GM18520 (cell line): ENCODE results near the gene MBNL2.
A peak's percentile ranks its signal among the peaks of the same experiment; 100 is the strongest.
"Not testable (repeated sequence)": the region's sequence is repeated elsewhere in the genome, so short reads cannot be mapped to it uniquely, and the experiment has no call there.

Experiments
- ATAC-seq: cut with Tn5 transposase; IDR thresholded peaks from one replicate; pipeline ENCODE4 v1.9.1; 2021; ENCODE audit not compliant: unreplicated experiment

Gene MBNL2

DNA sequence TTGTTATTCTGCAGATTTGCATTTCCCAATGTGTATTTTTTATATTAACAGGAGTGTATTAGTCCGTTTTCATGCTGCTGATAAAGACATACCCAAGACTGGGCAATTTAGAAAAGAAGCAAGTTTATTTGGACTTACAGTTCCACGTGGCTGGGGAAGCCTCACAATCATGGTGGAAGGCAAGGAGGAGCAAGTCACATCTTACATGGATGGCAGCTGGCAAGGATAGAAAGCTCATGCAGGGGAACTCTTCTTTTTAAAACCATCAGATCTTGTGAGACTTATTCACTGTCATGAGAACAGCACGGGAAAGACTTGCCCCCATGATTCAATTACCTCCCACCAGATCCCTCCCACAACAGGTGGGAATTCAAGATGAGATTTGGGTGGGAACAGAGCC, 14.9 kb upstream of the MBNL2 start:
- ATAC-seq, result not testable (repeated sequence)

DNA sequence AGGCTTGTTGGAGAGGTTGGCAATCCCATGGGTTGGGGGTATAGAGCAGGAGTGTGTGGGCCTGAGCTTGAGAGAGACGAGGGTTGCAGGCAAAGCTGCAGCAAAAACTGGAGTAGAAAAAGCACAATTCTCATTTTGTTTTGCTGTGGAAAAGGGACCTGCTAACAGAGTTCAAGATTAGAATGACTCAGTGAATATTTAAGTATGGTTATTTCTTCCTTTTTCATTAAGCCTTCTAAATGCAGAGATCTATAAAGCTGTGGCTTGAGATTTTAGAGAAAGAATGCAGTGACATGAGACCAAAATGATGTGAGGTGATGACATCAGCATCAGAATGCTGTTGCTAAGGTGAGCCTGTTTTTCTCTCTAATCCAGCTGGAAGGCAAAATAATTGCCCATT, 10.8 kb upstream of the MBNL2 start:
- ATAC-seq, result no peak

DNA sequence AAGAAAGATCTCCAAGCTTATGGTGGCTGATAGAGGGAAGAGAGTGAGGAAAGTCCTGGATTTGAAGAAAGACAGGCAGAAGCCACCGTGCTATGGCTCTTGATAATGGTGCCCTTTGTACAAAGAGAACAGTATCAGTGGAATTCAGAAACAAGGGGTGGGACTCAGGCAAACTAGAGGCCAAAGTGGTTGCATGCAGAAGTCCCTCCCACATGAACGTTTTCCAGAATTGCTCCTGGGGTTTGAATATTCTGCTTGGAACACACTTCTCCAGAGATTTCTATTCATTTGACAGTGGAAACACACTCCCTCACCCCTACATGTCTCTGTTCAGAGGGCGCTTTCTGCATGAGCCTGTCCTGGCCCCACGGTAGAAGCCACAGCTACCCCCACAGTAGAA, 10.1 kb upstream of the MBNL2 start:
- no peak for ATAC-seq

DNA sequence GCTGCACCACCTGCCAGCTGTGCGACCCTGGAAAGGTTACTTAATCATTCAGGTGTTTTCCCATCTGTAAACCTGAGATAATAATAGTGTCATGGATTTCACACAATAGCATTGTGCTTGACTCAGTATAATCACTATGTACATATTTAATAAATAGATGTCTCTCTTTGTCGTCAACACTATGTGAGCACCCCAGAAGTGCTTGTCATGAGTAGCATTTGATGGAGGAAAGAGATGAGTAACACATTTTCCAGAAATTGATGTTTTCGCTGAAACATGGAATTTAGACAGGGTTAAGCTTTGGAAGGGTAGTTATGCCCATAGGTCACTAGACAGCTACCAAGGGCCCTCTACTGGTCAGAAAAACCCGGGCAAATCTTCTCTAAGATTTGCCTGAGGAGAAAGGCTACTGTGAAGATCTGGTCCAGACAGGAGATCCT, 9.5 kb upstream of the MBNL2 start:
- no peak for ATAC-seq

DNA sequence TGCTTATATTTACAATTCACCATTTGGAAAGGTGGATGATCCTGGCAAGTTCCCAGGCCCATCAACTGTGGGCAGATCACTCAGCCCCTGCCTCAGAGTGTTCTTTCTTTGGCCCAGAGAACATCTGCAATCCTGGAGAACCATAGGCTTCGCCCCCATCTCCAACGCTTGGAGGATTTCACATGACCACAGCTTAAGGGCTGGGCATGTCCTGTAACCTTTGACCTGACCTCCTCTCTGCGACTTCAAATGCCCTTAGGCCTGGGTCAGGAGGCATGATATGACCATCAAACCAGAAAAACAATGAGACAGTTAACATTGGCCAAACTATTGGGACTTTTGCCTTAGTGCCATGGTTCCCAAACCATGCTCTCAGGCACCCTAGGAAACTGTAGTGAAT, 7.2 kb upstream of the MBNL2 start:
- no peak for ATAC-seq

DNA sequence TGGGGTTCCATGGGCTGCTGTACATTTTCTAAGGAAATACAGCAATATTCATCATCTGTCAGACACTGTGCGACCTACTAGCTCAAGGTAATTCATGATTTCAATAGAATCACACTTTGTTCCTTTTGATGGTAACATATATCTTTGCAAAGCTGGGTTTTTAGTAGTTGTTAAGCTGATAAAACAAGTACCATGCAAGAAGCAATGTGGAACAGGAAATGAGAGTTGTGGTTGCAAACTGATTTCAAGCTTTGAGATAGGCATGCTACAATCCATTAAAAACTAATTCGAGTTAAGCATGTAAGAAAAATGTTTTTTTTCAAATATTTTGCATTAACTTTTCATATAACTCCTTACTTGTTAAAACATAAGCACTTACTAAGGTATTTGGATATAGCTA, 6.8 kb upstream of the MBNL2 start:
- no peak for ATAC-seq

DNA sequence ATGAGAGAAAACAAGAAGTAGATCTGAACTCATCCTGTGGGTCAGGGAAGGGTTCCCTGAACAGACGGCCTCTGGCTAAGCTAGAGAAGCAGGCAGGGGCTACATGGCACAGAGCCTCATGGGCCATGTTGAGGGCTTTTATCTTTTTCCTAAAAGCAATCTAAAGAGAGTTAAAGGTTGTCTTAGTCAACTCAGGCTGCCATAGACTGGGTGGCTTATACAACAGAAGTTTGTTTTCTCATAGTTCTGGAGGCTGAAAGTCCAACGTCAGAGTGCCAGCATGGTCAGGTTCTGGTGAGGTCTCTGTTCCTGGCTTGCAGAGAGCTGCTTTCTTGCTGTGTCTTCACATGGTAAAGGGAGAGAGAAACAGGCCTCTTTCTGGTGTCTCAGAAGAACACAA, 2.9 kb upstream of the MBNL2 start:
- ATAC-seq, result no peak

DNA sequence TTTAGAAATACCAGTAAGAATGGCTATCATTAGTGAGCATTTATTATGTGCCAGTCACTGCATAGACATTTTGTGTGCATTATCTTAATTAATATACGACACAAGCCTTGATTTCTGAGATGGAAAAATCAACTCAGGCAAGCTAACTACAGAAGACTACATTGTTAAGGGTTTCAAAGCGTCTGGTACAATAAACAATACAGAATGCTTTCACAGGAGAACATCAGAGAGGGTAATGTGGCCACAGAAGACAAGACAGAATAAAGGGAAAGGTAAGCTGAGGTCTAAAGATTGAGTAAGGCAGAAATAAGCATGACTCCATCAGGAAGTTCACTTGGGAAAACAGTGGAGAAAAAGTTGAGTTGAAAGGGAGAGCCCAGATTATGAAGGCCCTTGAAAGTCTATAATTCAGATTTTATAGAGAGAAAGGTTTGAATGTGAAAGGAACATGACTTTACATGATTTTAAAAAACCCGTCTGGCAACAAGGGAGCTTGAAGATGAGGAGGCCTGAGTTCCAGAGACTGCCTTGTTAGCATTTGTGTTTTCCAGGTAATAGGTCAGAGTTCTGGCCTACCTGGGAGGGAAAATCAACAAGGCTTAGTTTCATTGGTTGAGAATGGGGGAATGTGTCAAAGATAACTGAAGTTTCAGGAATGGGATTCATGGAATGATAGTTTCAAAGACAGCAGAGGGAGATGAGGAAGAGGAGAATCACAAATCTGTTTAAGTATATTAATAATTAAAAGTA, 1.8 kb upstream of the MBNL2 start:
- no peak for ATAC-seq

DNA sequence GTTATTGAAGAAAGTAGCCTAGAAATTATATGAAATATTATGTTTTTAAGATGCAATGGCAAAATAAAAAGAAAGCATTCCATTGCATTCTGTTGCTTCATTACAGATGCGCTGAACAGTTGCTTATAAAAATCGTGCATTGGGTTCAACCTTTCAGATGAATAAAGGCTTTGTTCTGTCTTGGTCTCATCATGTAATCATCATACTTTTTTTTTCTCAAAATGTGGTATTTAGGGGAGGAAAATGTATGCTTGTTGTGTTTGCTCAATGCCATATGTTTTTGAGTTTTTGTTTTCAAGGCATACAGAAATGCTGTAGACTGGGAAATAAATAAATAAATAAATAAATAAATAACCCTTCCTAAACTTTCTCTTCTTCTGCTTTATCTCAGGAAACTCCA, 1.1 kb upstream of the MBNL2 start:
- no peak for ATAC-seq

DNA sequence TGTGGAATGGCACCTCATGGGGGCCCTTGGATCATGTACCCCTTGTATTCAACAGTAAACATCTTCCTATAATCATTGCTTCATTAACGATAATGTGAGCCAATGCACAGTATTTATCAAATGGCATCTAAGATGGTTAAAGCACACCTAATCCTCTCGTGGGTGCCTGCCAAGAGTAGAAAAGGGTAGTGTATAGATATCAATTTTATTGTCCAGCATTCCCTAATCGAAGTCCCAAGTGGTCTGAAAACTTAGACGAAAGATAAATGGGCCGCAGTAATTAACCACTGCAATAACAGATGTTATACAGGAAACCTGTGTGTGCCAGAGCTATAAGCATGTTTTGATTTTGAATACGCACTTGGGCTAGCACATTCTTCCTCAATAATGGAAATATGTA, 667 bp upstream of the MBNL2 start:
- no peak for ATAC-seq

DNA sequence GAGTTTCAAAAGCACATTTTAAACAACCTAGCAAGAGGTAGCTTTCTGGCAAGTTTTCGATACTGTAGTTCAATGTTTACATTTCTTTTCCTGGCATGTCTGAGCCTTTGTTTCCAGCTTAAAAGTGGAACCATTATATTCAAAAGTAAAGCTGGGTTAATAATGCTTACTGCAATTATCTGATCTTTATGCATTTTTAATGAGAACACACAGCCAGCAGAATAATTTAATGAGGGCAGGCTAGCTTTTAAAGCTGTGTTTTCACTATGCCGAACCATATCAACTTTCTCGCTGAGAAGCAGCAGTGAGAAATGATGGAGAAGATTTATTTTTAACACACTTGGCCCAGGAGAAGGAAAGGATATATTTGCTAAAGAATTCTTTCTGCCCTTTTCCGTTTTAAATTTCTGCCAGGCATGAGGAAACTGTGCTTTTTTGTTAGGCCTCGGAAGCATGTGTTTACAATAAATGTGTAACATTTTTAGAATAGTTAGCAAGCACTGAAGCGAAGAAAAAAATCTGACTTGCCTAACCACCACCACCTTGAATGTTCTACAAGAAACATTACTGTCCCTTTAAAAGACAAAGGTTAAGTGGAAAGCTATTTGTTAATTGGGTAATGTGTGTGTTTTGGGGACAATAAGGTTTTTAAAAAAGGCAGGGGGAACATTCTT, 1.0 kb downstream of the MBNL2 start:
- ATAC-seq, result no peak

DNA sequence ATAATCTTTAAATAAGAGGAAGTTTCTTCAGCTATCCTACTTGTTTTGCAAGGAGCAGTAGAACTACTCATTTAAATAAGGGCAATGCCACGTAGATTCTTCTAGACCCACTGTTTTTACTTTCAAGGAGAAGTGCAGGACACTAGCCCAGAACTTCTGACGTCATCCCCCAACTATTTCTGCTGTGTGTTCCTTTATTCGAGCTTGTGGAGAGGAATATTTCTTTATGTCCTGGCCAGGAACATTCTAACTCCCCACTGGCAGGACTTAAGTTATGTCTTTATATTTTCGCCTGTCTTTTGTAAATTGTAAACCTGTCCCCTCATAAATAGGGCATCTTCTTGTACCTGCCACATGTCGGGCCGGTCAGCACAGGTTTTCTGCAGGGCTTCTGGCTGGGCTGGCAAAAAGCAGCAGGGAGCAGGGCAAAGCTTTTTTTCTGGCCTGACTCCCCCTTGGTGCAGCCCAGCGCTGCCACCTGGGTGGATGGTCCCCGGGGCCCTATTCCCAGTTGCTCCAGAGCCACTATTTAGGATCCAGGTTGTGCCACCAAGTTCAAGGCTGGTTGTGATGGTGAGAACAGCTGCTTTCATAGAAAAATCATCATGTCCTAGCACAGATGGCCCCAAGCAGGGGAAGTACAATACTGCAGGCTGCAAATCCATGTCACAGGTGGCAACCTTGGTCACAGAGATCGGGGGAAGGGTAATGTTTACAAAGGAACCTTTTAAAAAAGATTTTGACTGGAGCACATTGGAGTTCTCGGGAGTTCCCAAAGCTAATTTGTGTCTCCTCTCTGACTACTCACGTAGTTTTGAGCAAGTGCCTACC, 1.8 kb downstream of the MBNL2 start:
- ATAC-seq, result no peak

DNA sequence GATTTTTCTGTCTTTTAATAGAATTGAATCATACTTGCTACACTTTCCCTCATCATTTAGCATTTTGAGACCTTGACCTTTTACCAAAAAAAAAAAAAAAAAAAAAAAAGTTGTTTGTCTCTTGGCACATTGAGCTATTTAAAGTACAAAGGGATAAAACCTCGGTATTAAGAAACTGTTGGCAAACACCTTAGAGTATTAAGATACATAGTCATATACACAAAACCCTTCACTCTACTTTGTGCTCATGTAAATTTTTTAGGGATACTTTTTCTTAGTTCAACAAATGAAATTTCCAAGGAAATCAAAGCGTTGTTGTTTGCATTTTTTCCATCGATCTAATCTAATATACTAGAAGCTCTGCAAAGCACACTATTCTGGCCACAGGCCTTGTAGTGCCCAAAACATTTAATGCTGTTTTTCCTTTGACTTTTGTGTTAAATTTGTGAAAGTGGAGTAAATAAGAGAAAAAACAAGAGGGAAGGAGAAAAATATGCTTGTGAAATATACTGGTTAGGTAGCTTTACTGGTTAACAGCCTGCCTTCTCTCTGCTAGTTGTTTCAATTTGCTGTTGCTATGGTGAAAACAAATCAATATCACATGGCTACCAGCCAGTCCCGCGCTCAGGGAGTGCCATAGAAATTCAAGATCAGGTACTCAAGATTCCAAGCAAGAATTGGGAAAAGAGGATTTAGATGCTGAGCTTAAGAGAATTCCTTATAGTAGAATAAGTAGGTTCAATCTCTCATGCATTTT, 2.6 kb downstream of the MBNL2 start:
- no peak for ATAC-seq

DNA sequence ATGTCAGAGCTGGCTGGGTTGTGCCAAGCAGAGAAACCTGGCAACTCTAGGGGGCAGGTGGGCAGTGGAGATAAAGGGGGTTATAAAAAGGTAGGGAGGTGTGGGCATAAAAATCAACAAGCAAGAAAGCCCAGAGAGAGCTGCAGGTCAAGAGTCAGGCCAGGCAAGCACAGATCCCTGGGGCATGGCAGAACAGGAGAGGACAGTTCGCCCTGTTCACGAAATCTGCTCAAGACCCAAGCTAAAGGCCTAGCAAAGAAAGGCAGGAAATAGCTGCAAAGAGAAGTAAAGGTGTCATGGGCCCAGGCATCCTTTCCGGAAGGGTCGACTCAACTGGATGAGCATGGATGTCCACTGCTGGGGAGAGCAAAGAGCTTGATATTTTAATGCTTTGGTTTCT, 3.4 kb downstream of the MBNL2 start:
- ATAC-seq, result no peak

DNA sequence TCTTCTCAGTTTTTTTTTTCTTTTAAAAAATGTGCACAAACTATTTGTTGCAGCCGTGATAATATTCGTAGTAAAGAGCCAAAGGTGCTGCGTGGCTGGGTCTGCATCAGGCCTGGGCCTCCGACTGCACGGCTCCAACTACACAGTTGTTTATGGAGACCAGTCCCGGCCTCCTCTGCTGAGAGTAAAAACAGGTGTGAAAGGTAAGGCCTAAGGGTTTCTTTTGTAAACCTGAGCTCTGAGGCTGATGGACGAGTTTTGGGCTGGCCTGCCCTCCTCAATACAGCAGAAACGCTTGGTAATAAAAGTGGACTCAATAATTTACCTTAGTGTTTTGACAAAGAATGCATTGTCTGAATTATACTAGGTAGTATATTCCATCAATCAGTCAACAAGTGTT, 3.9 kb downstream of the MBNL2 start:
- no peak for ATAC-seq

DNA sequence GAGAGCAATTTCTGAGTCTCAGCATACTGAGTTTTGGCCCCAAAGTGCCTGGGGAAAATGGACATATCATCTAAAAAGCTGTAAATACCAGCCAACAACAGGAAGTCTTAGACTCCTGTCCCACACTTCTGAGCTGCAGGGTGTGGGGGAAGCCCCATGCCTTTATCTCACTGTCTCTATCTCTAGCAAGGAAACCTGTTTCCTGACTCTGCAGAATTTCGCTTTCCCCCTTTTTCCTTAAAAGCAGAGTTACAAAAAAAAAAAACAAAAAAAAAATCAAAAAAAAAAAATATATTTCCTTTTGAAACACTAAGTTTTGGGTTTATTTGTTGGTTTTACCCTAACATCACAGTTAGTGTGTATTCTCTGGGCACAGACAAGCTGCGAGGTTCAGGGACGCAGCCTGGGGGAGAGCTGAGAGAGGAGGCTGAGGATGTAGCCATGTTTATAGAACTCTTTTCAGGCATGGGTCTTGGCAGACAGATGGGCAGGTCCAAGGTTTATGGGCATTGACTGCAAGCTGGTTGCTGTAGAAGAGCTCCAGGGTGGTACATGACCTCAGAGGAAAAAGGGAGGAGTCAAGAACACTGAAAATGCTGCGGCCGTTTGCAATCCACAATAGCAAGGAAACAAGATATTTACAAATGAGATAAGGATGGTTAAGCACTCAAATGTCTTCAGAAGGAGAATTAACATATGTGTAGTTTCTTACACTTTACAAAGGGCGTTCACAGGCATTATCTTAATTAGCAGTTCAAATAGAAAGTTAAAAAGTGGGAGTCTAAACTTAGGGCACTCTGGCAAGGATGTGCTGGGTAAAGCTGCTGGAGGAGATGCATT, 4.9 kb downstream of the MBNL2 start:
- ATAC-seq, result peak; percentile 34

DNA sequence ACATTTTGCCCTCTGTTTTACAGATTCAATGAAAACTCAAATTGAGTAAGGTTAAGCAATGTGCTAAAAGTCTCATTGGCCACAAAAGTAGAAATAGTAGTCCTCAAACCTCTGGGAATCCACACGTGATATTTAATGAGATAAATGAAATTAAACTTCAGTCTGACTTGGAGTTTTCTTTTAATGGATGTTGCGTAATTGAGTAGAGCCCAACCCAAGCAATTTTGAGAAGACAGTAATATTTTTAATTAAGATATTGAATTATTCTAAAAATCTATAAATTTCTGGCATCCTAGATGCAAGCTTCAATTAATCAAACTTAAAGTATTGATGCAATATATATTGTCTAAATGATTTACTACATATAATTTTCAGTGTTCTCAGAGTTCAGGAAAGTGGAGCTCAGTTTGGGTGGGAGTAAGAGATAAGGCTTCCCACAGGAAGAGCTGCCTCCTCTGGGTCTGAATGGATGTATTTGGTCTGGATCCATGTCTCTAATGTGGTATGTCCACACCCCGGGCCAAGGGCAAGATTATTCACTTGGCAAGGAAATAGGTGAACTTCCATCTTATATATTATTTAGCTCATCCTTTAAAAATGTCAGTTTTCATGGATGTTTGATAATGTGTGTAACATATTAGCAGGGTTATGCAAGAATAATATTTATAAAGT, 6.9 kb downstream of the MBNL2 start:
- no peak for ATAC-seq

DNA sequence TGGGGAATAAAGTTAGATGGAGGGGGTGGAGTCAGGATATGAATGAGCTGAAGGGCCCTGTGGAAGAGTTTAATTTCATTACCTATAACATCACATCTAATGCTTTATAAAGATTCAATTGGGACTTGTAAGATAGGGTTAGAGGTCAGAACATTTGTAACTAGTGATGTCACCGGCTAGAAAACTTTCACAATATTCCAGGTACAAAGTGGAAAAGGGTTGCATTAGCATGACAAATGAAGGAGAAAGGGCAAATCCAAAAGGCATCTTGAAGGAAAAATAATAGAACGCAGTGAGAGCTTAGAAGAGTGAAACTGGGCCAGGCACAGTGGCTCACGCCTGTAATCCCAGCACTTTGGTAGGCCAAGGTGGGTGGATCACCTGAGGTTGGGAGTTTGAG, 7.6 kb downstream of the MBNL2 start:
- ATAC-seq, result no peak

DNA sequence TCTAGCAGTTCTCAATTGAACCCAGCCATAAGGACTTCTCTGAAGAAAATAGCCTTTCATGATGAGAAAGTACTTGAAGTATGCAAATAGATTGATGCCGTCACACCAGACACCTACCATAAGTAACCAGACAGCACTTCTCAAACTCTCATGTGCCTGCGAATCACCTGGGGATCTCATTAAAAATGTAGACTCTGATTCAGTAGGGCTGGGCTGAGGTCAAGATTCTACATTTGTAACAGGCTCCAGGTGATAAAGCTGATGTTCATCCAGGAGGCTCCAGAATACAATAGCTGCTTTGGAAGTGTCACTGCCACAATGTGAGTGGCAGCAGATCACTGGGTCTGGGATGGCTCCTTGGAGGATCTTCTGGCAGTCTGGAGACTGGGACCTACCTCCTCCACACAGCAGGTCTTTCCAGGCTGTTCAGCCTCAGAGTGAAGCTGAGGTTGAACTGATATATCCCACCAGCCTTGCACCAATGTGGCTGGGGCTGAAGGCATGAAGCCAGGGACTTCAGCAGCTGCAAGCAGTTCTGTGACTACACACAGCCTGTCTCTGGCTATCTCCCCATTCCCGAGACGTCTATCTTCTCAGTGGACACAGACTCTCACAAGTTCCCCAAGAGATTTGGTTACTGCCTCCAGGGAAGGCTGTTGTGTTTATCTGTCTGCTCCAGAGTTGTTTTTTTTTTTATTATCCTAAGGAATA, 9.1 kb downstream of the MBNL2 start:
- ATAC-seq, result no peak
